ENCODE measurements around the gene WWOX.
A peak's percentile ranks its signal among the peaks of the same experiment; 100 is the strongest.

Gene WWOX

GRCh38 chr16:78895681-78896080 lies 796.2 kb downstream of the WWOX start:
- no peak for DNase-seq

- DNase-seq, result peak; percentile 46
Observed at GRCh38 chr16:78896280-78896679, 796.8 kb downstream of the WWOX start.

GRCh38 chr16:78897299-78897698 lies 797.8 kb downstream of the WWOX start:
- no peak for DNase-seq

GRCh38 chr16:78900044-78900811 lies 800.8 kb downstream of the WWOX start:
- no peak for DNase-seq

GRCh38 chr16:78900966-78901365 lies 801.5 kb downstream of the WWOX start:
- no peak for DNase-seq

- no peak for DNase-seq
Observed at GRCh38 chr16:78902321-78902720, 802.9 kb downstream of the WWOX start.

- DNase-seq, result no peak
Observed at GRCh38 chr16:78903237-78903636, 803.8 kb downstream of the WWOX start.

- no peak for DNase-seq
Observed at GRCh38 chr16:78903843-78904242, 804.4 kb downstream of the WWOX start.

GRCh38 chr16:78906135-78906534 lies 806.7 kb downstream of the WWOX start:
- DNase-seq, result no peak

GRCh38 chr16:78909226-78909625 lies 809.8 kb downstream of the WWOX start:
- no peak for DNase-seq

GRCh38 chr16:78915811-78916345 lies 816.4 kb downstream of the WWOX start:
- no peak for DNase-seq

- no peak for DNase-seq
Observed at GRCh38 chr16:78916928-78917545, 817.6 kb downstream of the WWOX start.

- DNase-seq, result no peak
Observed at GRCh38 chr16:78918805-78919305, 819.4 kb downstream of the WWOX start.

GRCh38 chr16:78919852-78920251 lies 820.4 kb downstream of the WWOX start:
- no peak for DNase-seq

GRCh38 chr16:78920621-78921020 lies 821.2 kb downstream of the WWOX start:
- DNase-seq, result no peak

- peak; percentile 62 for DNase-seq
Observed at GRCh38 chr16:78925083-78925767, 825.8 kb downstream of the WWOX start.

- DNase-seq, result no peak
Observed at GRCh38 chr16:78926723-78927210, 827.3 kb downstream of the WWOX start.

- no peak for DNase-seq
Observed at GRCh38 chr16:78927766-78928165, 828.3 kb downstream of the WWOX start.

GRCh38 chr16:78929841-78930240 lies 830.4 kb downstream of the WWOX start:
- DNase-seq, result no peak

- DNase-seq, result no peak
Observed at GRCh38 chr16:78930561-78930960, 831.1 kb downstream of the WWOX start.

- no peak for DNase-seq
Observed at GRCh38 chr16:78931267-78931666, 831.8 kb downstream of the WWOX start.

GRCh38 chr16:78931678-78932077 lies 832.2 kb downstream of the WWOX start:
- no peak for DNase-seq

GRCh38 chr16:78932355-78932943 lies 833.0 kb downstream of the WWOX start:
- DNase-seq, result no peak
